Stomach (tissue), 4 donors: Measurements from ENCODE around the gene NAV2.

ENCODE experiments used
- CTCF ChIP-seq, 7 experiments: fragments of 450-650 bp in 4 of 7; fragments of 200-600 bp in 3 of 7; sonication (generic) in 3 of 7; IDR thresholded peaks; one replicate each; pipeline ENCODE4 v1.5.1; 2016 to 2019; ENCODE audit warnings: antibody characterized with exemption in 7 of 7, control low read depth in 2 of 7, mild to moderate bottlenecking in 1 of 7
- POLR2A ChIP-seq, 4 donors: fragments of 450-650 bp; IDR thresholded peaks; one replicate each; pipeline ENCODE4 v1.6.1; 2016; ENCODE audit warnings: antibody characterized with exemption in 4 of 4, control low read depth in 2 of 4, mild to moderate bottlenecking in 1 of 4, moderate library complexity in 1 of 4
- POLR2AphosphoS5 ChIP-seq, 3 donors: sonication (generic); formaldehyde crosslinking; IDR thresholded peaks; one replicate each; pipeline ENCODE4 v1.6.1; 2016; ENCODE audit warnings: antibody characterized with exemption in 3 of 3

- no peak for TF ChIP-seq CTCF (IDR thresholded peaks at IDR 0.05)
- no peak for TF ChIP-seq POLR2A (IDR thresholded peaks at IDR 0.05)
- no peak for TF ChIP-seq POLR2AphosphoS5 (IDR thresholded peaks at IDR 0.05)
Observed at GRCh38 chr11:19836666-19837065, 124.0 kb downstream of the NAV2 start.
